Measurements from ENCODE around the gene TBCEL.

TBCEL gene

GRCh38 chr11:121063728-121064127 lies 39.8 kb downstream of the TBCEL start:
- H3K36me3 ChIP-seq (ENCODE audit: insufficient read depth, low read length), result peaks cover under 1% of the 10 kb centered on the region

GRCh38 chr11:121066623-121067022 lies 42.7 kb downstream of the TBCEL start:
- H3K4me1 ChIP-seq (ENCODE audit: insufficient read depth, low read length), result no peaks in the 10 kb centered on the region
- peaks cover 3% of the 10 kb centered on the region for H3K36me3 ChIP-seq (ENCODE audit: insufficient read depth, low read length)
- H3K9ac ChIP-seq (ENCODE audit: low read depth, low read length), result no peak overlapping the region
- H3K9me3 ChIP-seq (ENCODE audit: control insufficient read depth, insufficient read depth, low read length), result no peaks in the 10 kb centered on the region

More at GRCh38 chr11:121063728-121064127, 39.8 kb downstream of the TBCEL start:
- no peak overlapping the region for H3K9ac ChIP-seq (ENCODE audit: low read depth, low read length)
- no peaks in the 10 kb centered on the region for H3K9me3 ChIP-seq (ENCODE audit: control insufficient read depth, insufficient read depth, low read length)
- H3K4me1 ChIP-seq (ENCODE audit: insufficient read depth, low read length), result no peaks in the 10 kb centered on the region

DNA sequence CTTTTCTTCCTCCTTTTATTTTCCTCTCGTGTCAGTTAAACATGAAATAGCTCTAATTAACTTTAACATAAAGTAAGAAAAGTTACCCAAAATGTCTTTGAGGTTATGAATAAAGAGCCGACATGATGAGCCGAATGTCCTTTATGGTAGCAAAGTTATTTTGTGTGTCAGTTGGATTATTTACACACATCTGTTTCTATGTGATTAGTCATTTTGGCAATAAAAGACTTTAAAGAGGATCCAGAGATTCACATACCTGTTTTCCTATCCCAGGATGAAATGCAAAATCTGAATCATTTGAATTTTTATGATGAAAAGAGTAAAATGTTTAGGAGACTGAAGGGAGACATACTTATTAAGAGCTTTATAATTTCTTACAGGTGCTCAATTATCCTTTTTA lies 43.1 kb downstream of the TBCEL start:
- no peaks in the 10 kb centered on the region for H3K4me1 ChIP-seq (ENCODE audit: insufficient read depth, low read length)
- H3K9me3 ChIP-seq (ENCODE audit: control insufficient read depth, insufficient read depth, low read length), result no peaks in the 10 kb centered on the region
- H3K9ac ChIP-seq (ENCODE audit: low read depth, low read length), result no peak overlapping the region
- H3K36me3 ChIP-seq (ENCODE audit: insufficient read depth, low read length), result peaks cover 3% of the 10 kb centered on the region

- H3K9me3 ChIP-seq (ENCODE audit: control insufficient read depth, insufficient read depth, low read length), result no peaks in the 10 kb centered on the region
- no peaks in the 10 kb centered on the region for H3K4me1 ChIP-seq (ENCODE audit: insufficient read depth, low read length)
- H3K36me3 ChIP-seq (ENCODE audit: insufficient read depth, low read length), result peaks cover 3% of the 10 kb centered on the region
- no peak overlapping the region for H3K9ac ChIP-seq (ENCODE audit: low read depth, low read length)
These were observed 43.6 kb downstream of the TBCEL start for GRCh38 chr11:121067453-121067852.

- Histone ChIP-seq H3K36me3 (ENCODE audit: insufficient read depth, low read length) (peaks cover 3% of the 10 kb centered on the region), H3K4me1 (ENCODE audit: insufficient read depth, low read length) (no peaks in the 10 kb centered on the region), H3K9me3 (ENCODE audit: control insufficient read depth, insufficient read depth, low read length) (no peaks in the 10 kb centered on the region), H3K9ac (ENCODE audit: low read depth, low read length) (no peak overlapping the region)
These were observed 44.2 kb downstream of the TBCEL start for GRCh38 chr11:121067962-121068647.

GRCh38 chr11:121068787-121069186 lies 44.9 kb downstream of the TBCEL start:
- H3K4me1 ChIP-seq (ENCODE audit: insufficient read depth, low read length), result no peaks in the 10 kb centered on the region
- H3K9me3 ChIP-seq (ENCODE audit: control insufficient read depth, insufficient read depth, low read length), result no peaks in the 10 kb centered on the region
- no peak overlapping the region for H3K9ac ChIP-seq (ENCODE audit: low read depth, low read length)
- H3K36me3 ChIP-seq (ENCODE audit: insufficient read depth, low read length), result peaks cover 3% of the 10 kb centered on the region

DNA sequence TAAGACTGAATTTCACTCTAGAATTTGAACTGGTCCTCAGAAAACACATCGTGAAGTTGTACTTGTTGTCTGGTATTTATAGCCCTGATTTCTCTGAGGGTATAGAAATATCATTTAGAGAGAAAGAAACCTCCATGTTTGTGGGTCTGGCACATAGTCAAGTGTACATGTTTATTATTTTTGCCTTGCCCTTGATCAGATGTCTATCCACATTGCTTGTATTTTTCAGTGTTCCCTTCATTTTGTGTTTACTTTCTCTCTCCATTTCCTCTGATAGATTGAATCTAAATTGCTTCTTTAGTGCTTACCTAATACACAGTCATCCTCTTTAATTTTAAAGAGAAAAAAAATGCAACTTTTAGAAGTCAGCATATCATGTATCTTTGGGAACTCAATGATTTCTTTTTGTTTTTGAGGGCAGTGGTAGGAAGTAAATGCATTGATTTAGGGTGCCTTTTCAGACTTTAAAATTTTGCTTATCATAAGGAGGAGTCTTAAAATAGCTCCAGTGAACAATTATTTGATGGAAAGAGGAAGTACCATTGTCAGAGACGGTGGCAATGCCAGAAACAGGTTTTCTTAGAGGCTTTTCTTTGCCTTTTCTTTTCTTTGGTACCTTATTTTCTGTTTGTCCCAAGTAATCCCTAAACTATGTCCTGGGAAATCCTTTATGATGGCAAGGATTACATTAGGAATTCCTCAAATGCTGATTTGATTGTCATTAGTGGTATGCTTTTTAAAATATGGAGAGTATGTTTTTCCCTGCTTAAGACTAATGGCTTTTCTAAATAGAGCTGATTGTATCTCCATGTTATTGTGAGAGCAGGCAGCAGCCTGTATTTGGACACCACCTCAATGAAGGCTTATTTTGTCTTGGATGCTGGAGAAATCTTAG lies 47.3 kb downstream of the TBCEL start:
- H3K9me3 ChIP-seq (ENCODE audit: control insufficient read depth, insufficient read depth, low read length), result no peaks in the 10 kb centered on the region
- peaks cover 3% of the 10 kb centered on the region for H3K36me3 ChIP-seq (ENCODE audit: insufficient read depth, low read length)
- no peak overlapping the region for H3K9ac ChIP-seq (ENCODE audit: low read depth, low read length)
- H3K4me1 ChIP-seq (ENCODE audit: insufficient read depth, low read length), result no peaks in the 10 kb centered on the region

GRCh38 chr11:121071846-121072450 lies 48.0 kb downstream of the TBCEL start:
- H3K36me3 ChIP-seq (ENCODE audit: insufficient read depth, low read length), result peaks cover 3% of the 10 kb centered on the region
- no peaks in the 10 kb centered on the region for H3K9me3 ChIP-seq (ENCODE audit: control insufficient read depth, insufficient read depth, low read length)
- no peak overlapping the region for H3K9ac ChIP-seq (ENCODE audit: low read depth, low read length)
- no peaks in the 10 kb centered on the region for H3K4me1 ChIP-seq (ENCODE audit: insufficient read depth, low read length)

- Histone ChIP-seq H3K9me3 (ENCODE audit: control insufficient read depth, insufficient read depth, low read length) (no peaks in the 10 kb centered on the region), H3K36me3 (ENCODE audit: insufficient read depth, low read length) (no peaks in the 10 kb centered on the region), H3K9ac (ENCODE audit: low read depth, low read length) (no peak overlapping the region), H3K4me1 (ENCODE audit: insufficient read depth, low read length) (no peaks in the 10 kb centered on the region)
These were observed 57.4 kb downstream of the TBCEL start for GRCh38 chr11:121081321-121081720.

DNA sequence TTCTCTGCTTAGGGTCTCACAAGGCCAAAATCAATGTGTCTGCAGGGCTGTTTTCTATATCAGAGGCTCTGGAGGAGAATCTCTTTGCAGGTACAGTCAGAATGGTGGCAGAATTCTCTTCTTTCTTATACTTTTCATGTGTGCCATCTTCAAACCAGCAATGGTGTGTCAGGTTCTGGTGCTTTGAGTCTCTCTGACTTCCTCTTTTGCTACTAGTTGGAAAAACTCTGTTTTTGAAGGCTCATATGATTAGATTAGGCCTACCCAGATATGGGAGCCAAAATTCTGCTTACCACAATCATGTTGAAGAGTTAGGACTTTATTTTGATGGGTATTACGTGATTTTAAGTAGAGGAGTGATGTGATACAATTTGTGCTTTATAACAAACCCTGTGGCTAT lies 58.3 kb downstream of the TBCEL start:
- Histone ChIP-seq H3K9me3 (ENCODE audit: control insufficient read depth, insufficient read depth, low read length) (no peaks in the 10 kb centered on the region; the same call in 1 of the 2 replicates), H3K4me1 (ENCODE audit: insufficient read depth, low read length) (no peaks in the 10 kb centered on the region), H3K36me3 (ENCODE audit: insufficient read depth, low read length) (peaks cover 5% of the 10 kb centered on the region; the same call in 1 of the 2 replicates), H3K9ac (ENCODE audit: low read depth, low read length) (no peak overlapping the region)

DNA sequence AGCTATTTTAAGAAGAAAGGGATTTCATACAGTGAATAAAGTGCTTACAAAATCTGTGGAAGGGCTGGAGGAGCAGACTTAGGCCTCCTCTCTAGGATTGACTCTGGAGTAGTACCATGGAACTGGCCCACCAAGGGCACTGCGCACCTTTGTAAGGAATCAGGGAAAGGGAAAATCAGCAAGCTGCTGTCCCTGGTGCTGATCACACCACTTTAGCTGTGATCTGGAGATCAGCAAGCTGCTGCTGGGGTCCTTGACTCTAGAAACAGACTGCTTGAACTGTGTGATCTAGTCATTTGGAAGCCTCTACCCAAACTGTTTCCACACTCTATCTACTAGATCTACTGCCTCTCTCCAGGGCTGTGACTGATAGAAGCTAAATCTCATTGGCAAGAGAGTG lies 58.8 kb downstream of the TBCEL start:
- Histone ChIP-seq H3K36me3 (ENCODE audit: insufficient read depth, low read length) (peaks cover 7% of the 10 kb centered on the region), H3K4me1 (ENCODE audit: insufficient read depth, low read length) (no peaks in the 10 kb centered on the region), H3K9ac (ENCODE audit: low read depth, low read length) (no peak overlapping the region), H3K9me3 (ENCODE audit: control insufficient read depth, insufficient read depth, low read length) (no peaks in the 10 kb centered on the region; the same call in 1 of the 2 replicates)

- no peaks in the 10 kb centered on the region; the same call in 1 of the 2 replicates for H3K9me3 ChIP-seq (ENCODE audit: control insufficient read depth, insufficient read depth, low read length)
- no peak overlapping the region for H3K9ac ChIP-seq (ENCODE audit: low read depth, low read length)
- H3K4me1 ChIP-seq (ENCODE audit: insufficient read depth, low read length), result no peaks in the 10 kb centered on the region
- H3K36me3 ChIP-seq (ENCODE audit: insufficient read depth, low read length), result peaks cover 15% of the 10 kb centered on the region
These were observed 63.0 kb downstream of the TBCEL start for GRCh38 chr11:121086866-121087265.

DNA sequence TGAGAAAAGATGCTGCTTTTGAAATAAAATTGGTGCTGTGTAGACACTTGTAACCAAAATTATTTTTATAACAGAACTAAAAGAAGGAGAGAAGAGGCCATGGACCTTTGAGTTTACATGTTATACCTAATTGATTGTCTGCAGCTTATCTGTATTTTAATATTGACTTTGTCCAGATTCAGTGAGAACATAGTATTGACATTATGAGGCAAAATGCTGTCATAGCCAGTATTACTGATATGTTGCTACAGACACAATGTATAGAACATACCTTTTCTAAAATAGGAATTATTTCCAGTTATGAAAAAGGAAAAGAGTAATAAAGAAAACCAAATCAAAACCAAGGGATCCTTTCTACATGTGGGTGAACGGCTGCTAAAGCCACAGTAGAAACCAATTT lies 65.7 kb downstream of the TBCEL start:
- Histone ChIP-seq H3K4me1 (ENCODE audit: insufficient read depth, low read length) (no peaks in the 10 kb centered on the region), H3K9ac (ENCODE audit: low read depth, low read length) (no peak overlapping the region), H3K9me3 (ENCODE audit: control insufficient read depth, insufficient read depth, low read length) (no peaks in the 10 kb centered on the region; the same call in 1 of the 2 replicates), H3K36me3 (ENCODE audit: insufficient read depth, low read length) (peaks cover 15% of the 10 kb centered on the region)

GRCh38 chr11:121090145-121090721 lies 66.3 kb downstream of the TBCEL start:
- H3K9ac ChIP-seq (ENCODE audit: low read depth, low read length), result no peak overlapping the region

More at GRCh38 chr11:121090145-121090721, 66.3 kb downstream of the TBCEL start:
- peaks cover 15% of the 10 kb centered on the region for H3K36me3 ChIP-seq (ENCODE audit: insufficient read depth, low read length)
- H3K9me3 ChIP-seq (ENCODE audit: control insufficient read depth, insufficient read depth, low read length), result no peaks in the 10 kb centered on the region; the same call in 1 of the 2 replicates
- H3K4me1 ChIP-seq (ENCODE audit: insufficient read depth, low read length), result no peaks in the 10 kb centered on the region

Data from ES-I3 (cell line).